HTR-8/SVneo (cell line): ENCODE results near the gene FAF2.

Experiments
- DNase-seq: peaks from one replicate; pipeline ENCODE4 v3.0.0; 2011; ENCODE audit warnings: low spot score, mixed read lengths; ENCODE audit not compliant: insufficient read length
- FAIRE-seq: peaks from 2 replicates; lab custom pipeline; 2011; peaks lifted over from hg19 to GRCh38; lab: Jason Lieb, UNC

The FAF2 gene

GRCh38 chr5:176557846-176558245 is 109.7 kb downstream of the FAF2 start:
- DNase-seq, result no peak
- no peak for FAIRE-seq
